Fibroblast of peridontal ligament (primary cell): ENCODE results near the gene KIAA0825.
"Not testable (repeated sequence)": the region's sequence is repeated elsewhere in the genome, so short reads cannot be mapped to it uniquely, and the experiment has no call there.

Experiments used
- DNase-seq: peaks from one replicate; pipeline ENCODE4 v3.0.0-alpha.2; 2010; ENCODE audit errors: extremely low read depth

The KIAA0825 gene

GRCh38 chr5:94577466-94578245 lies 40.7 kb downstream of the KIAA0825 start:
- DNase-seq, result peak; percentile 6

- no peak for DNase-seq
Observed at GRCh38 chr5:94575196-94575595, 43.2 kb downstream of the KIAA0825 start.

GRCh38 chr5:94573349-94573748 lies 45.1 kb downstream of the KIAA0825 start:
- DNase-seq, result not testable (repeated sequence)

- DNase-seq, result no peak
Observed at GRCh38 chr5:94571415-94571814, 47.0 kb downstream of the KIAA0825 start.

- DNase-seq, result no peak
Observed at GRCh38 chr5:94564812-94565211, 53.6 kb downstream of the KIAA0825 start.

GRCh38 chr5:94562327-94562971 lies 56.0 kb downstream of the KIAA0825 start:
- DNase-seq, result no peak

GRCh38 chr5:94558028-94558427 lies 60.4 kb downstream of the KIAA0825 start:
- no peak for DNase-seq

GRCh38 chr5:94551858-94552257 lies 66.5 kb downstream of the KIAA0825 start:
- DNase-seq, result no peak

GRCh38 chr5:94545870-94546625 lies 72.4 kb downstream of the KIAA0825 start:
- DNase-seq, result no peak

- DNase-seq, result no peak
Observed at GRCh38 chr5:94544875-94545547, 73.4 kb downstream of the KIAA0825 start.

- peak; percentile 32 for DNase-seq
Observed at GRCh38 chr5:94544031-94544650, 74.3 kb downstream of the KIAA0825 start.

GRCh38 chr5:94540856-94541494 lies 77.4 kb downstream of the KIAA0825 start:
- no peak for DNase-seq

GRCh38 chr5:94538260-94538659 lies 80.1 kb downstream of the KIAA0825 start:
- DNase-seq, result no peak

- no peak for DNase-seq
Observed at GRCh38 chr5:94526706-94527105, 91.7 kb downstream of the KIAA0825 start.

- peak; percentile 56 for DNase-seq
Observed at GRCh38 chr5:94524841-94525697, 93.3 kb downstream of the KIAA0825 start.

- DNase-seq, result no peak
Observed at GRCh38 chr5:94523018-94523417, 95.4 kb downstream of the KIAA0825 start.

GRCh38 chr5:94522117-94522516 lies 96.3 kb downstream of the KIAA0825 start:
- peak; percentile 19 for DNase-seq

GRCh38 chr5:94517490-94518488 lies 100.6 kb downstream of the KIAA0825 start:
- no peak for DNase-seq

- DNase-seq, result no peak
Observed at GRCh38 chr5:94516148-94516547, 102.3 kb downstream of the KIAA0825 start.
